ENCODE measurements around the gene DNAJB2.
A peak's percentile ranks its signal among the peaks of the same experiment; 100 is the strongest.
"Not testable (repeated sequence)": the region's sequence is repeated elsewhere in the genome, so short reads cannot be mapped to it uniquely, and the experiment has no call there.

Gene DNAJB2

GRCh38 chr2:219251656-219252055 is 27.5 kb upstream of the DNAJB2 start:
- TF ChIP-seq CTCF (IDR thresholded peaks at IDR 0.05; ENCODE audit: control insufficient read depth, insufficient read depth, low read depth, low read length, missing control alignments): no peak
- H3K4me3 ChIP-seq (ENCODE audit: control insufficient read depth, low read depth, low read length): no peak overlapping the region
- no peak for DNase-seq (ENCODE audit: low read depth)

GRCh38 chr2:219252084-219252483 is 27.1 kb upstream of the DNAJB2 start:
- no peak for DNase-seq (ENCODE audit: low read depth)
- TF ChIP-seq CTCF (IDR thresholded peaks at IDR 0.05; ENCODE audit: control insufficient read depth, insufficient read depth, low read depth, low read length, missing control alignments): no peak
- H3K4me3 ChIP-seq (ENCODE audit: control insufficient read depth, low read depth, low read length): no peak overlapping the region

- H3K4me3 ChIP-seq (ENCODE audit: control insufficient read depth, low read depth, low read length): peak overlapping the region; percentile 52
- TF ChIP-seq CTCF (IDR thresholded peaks at IDR 0.05; ENCODE audit: control insufficient read depth, insufficient read depth, low read depth, low read length, missing control alignments): no peak
- DNase-seq (ENCODE audit: low read depth): no peak
Observed at GRCh38 chr2:219252570-219252899, 26.6 kb upstream of the DNAJB2 start.

GRCh38 chr2:219252900-219253752 is 26.0 kb upstream of the DNAJB2 start, which contains the start of gene TUBA4B:
Gene TUBA4B (plus strand): TSS chr2:219253243. CDS start chr2:219253408, 165 bp downstream.
- no peak for TF ChIP-seq CTCF (IDR thresholded peaks at IDR 0.05; ENCODE audit: control insufficient read depth, insufficient read depth, low read depth, low read length, missing control alignments)
- no peak for DNase-seq (ENCODE audit: low read depth)
- peak within 1 kb of the TSS; percentile 52 for H3K4me3 ChIP-seq (ENCODE audit: control insufficient read depth, low read depth, low read length)

- no peak for TF ChIP-seq CTCF (IDR thresholded peaks at IDR 0.05; ENCODE audit: control insufficient read depth, insufficient read depth, low read depth, low read length, missing control alignments)
- H3K4me3 ChIP-seq (ENCODE audit: control insufficient read depth, low read depth, low read length): peak within 1 kb of the TSS; percentile 52
- no peak for DNase-seq (ENCODE audit: low read depth)
Observed at GRCh38 chr2:219253753-219254589, 25.2 kb upstream of the DNAJB2 start, which contains the start of gene TUBA4A. Gene TUBA4A (minus strand): TSS chr2:219253918. CDS start chr2:219253858, 60 bp downstream.

- no peak for TF ChIP-seq CTCF (IDR thresholded peaks at IDR 0.05; ENCODE audit: control insufficient read depth, insufficient read depth, low read depth, low read length, missing control alignments)
- no peak for DNase-seq (ENCODE audit: low read depth)
- H3K4me3 ChIP-seq (ENCODE audit: control insufficient read depth, low read depth, low read length): peak overlapping the region; percentile 52
Observed at GRCh38 chr2:219254590-219255201, 24.5 kb upstream of the DNAJB2 start.

GRCh38 chr2:219258942-219259341 is 20.2 kb upstream of the DNAJB2 start:
- not testable (repeated sequence) for DNase-seq (ENCODE audit: low read depth); H3K4me3 ChIP-seq (ENCODE audit: control insufficient read depth, low read depth, low read length)
